CD1c-positive myeloid dendritic cell (primary cell): Measurements from ENCODE around the gene CELSR1.

Experiments used
- DNase-seq: peaks from one replicate; pipeline ENCODE4 v3.0.0-alpha.2; 2016; ENCODE audit errors: extremely low spot score

CELSR1 gene

GRCh38 chr22:46464296-46464695, 73.1 kb downstream of the CELSR1 start:
- no peak for DNase-seq

DNA sequence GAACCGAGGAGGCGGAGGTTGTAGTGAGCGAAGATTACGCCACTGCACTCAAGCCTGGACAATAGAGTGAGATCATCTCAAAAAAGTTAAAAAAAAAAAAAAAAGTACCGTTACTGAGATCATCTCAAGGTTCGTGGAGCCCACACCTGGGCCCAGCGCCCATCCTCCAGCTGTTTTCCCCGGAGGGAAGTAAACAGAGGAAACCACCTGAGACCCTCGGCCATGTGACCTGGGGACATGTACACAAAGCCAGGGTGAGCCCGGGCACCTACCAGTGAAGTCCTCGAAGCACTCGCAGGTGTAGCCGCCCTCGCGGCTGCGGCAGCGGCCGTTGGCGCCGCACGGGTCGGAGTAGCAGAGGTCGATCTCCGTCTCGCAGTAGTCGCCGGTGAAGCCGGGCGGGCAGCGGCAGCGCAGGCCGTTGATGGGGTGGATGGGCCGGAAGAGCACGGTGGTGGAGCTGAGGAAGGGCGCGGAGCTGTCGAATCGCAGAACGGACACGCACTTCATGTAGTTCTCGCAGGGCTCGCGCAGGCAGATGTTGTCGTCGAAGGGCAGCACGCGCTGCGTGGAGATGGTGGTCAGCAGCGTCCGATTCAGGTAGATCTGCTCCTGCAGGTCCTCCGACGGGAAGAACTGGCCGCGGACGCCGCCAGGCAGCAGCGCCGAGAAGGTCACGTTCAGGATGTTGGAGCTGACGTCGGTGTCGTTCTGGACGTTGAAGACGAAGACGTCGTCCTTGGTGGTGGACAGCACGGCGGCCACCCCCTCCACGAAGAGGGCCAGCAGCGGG, 73.8 kb downstream of the CELSR1 start:
- no peak for DNase-seq

DNA sequence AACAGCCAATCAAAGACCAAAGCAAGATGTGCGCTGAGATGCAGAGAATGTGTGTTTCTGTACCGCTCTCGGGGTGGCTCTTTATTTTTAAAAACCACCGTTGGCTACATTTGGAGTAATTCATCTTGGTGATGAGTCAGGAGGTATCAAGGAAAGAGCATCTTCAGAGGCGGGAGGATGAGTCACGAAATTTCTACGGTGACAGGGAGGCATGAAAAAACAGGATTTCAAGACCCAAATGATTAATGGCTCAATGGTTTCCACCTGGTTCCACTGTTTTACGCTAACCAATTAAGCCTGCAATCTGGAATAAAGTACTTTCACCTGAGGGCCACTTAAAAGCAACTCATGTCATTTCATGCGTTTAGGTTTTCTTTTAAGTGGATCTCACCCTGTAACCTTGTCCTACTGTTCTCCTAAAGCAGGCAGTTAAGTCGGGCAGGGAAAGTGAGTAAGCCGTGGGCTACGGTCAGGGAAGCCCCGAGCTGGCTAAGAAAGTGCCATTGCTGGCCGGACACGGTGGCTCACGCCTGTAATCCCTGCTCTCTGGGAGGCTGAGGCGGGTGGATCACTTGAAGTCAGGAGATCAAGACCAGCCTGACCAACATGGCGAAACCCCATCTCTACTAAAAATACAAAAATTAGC, 74.6 kb downstream of the CELSR1 start:
- DNase-seq: no peak

GRCh38 chr22:46461566-46462180, 75.7 kb downstream of the CELSR1 start:
- no peak for DNase-seq

DNA sequence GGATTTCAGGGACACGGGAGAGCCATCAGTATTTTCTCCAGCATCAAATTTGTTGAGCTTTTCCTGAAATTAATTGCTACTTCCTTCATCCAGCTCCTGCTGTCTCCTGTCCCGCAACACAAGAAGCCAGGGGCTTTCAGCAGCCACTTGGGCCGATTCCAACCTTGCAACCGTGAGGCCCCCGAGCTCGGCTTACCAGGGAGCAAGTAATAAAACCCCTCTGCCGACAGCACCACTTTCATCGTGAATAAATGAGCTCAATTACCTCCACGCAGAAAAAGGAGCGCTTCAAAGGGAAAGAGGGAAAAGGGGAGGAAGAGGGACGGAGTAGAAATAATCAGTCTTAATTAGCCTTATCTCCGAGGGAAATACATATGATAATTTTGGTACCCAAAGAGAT, 76.6 kb downstream of the CELSR1 start:
- DNase-seq: no peak

GRCh38 chr22:46459347-46460065, 77.9 kb downstream of the CELSR1 start:
- no peak for DNase-seq

- DNase-seq: no peak
Measured at GRCh38 chr22:46458525-46458924, 78.9 kb downstream of the CELSR1 start.

DNA sequence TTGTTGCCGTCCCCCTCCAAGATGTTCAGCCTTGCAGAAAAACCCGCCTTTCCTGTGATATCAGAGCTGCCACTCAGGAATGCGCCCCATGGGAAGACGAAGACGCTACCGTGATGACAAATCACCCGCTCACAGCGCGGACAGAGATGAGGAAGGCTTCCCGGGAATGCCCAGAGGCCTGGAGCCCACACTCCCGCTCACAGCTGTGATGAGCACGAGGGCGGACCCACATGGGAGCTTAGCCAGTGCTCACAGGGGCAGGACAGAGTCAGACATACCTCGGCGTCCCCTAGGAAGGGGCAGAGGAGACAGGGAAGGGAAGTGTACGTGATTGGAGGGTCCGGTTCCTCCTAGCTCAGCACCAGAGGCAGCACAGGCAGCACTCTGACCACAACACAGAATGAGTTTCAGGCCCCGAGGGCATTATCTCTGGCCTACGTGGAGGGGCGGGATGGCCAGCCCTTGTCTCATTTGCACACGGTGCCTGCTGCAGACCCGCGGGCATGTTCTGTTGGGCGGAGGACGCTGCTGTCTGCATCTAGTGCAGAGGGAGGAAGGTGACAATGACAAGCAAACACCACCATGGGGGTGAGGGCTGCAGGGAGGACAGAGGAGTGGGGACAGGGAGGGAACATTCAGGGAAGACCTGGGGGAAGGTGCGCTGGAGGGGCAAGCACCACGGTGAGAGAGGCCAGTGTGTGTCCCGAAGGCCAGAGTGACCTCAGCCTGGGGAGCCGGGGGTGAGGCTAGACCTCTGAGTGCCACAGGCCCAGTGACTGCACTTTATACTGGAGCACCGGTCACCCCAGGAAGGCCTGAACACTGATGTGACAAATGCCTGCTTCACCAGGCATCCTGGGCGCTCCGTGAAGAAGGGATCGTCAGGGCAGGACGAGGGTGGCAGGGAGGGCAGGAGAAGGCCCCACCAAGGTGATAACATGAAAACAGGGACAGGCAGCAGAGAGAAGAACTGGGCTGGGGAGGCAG, 79.6 kb downstream of the CELSR1 start:
- no peak for DNase-seq

DNA sequence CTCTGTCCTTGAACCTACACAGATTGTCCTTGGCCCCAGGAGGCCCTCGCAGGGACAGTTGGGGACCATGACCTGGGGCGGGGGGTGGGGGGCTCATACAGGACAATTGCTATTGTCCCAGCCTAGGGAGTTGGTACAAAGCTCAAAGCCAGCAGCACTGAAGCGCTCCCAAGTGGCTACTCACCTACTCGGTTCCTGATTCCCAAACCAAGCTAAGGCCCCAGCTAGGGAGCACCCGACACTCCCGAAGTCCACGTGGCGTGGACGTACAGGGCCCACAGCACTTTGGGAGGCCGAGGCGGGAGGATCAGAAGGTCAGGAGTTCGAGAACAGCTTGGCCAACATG, 80.6 kb downstream of the CELSR1 start:
- no peak for DNase-seq

DNA sequence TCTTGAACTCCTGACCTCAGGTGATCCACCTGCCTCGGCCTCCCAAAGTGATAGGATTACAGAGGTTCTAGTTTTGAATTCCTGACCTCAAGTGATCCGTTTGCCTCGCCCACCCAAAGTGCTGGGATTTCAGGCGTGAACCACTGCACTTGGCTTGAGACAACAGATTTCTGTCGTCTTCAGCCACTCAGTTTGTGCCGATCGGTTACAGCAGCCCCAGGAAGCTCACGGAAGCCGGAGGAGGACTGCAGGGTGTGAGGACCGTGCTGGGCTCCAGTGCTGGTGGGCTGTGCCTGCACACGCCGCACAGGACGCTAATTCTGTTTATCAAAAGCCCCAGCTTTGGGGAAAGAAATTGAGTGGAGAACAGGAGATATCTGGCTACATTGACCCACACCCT, 82.0 kb downstream of the CELSR1 start:
- DNase-seq: no peak

- no peak for DNase-seq
Measured at GRCh38 chr22:46454504-46455269, 82.7 kb downstream of the CELSR1 start.

GRCh38 chr22:46453829-46454503, 83.5 kb downstream of the CELSR1 start:
- no peak for DNase-seq

GRCh38 chr22:46453006-46453828, 84.2 kb downstream of the CELSR1 start:
- no peak for DNase-seq

DNA sequence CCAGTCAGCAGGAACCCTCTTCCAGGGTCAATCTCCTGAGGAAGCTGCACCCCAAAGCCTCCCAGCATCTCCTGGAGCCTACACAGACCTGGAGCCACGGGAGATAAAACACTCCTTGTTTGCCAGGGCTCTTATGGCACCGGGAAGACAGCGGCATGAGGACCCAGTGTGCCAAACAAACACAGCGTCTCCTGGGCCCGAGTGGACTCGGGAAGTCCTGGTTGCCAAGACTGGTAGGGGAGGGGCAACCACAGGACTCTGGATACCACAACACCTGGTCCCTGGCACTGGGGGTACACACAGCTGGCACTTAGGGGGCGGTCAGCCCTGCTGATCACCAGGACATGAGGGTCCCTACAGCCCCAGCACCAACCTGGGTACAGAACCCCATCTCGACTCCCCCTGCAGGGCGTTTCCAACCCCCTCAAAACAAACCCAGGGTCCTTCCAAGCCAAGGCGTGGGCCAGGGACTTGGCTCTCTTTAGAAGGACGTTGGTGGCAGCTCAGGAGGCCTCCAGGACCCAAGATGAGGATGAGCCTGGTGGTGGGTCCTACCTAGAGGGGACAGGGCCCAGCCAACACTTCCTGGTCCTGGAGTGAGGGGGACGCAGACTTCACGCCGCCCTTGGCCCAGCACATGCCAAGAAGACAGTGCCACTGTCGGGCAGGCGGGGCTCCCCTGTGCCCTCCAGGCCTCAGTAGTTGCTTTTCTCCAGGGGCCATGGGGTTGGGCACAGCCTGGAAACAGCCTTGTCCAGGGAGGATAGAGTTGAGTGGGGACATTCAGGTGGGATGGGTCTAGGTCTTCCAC, 85.0 kb downstream of the CELSR1 start:
- no peak for DNase-seq

- DNase-seq: no peak
Measured at GRCh38 chr22:46451741-46452140, 85.7 kb downstream of the CELSR1 start.

GRCh38 chr22:46450931-46451561, 86.4 kb downstream of the CELSR1 start:
- no peak for DNase-seq

DNA sequence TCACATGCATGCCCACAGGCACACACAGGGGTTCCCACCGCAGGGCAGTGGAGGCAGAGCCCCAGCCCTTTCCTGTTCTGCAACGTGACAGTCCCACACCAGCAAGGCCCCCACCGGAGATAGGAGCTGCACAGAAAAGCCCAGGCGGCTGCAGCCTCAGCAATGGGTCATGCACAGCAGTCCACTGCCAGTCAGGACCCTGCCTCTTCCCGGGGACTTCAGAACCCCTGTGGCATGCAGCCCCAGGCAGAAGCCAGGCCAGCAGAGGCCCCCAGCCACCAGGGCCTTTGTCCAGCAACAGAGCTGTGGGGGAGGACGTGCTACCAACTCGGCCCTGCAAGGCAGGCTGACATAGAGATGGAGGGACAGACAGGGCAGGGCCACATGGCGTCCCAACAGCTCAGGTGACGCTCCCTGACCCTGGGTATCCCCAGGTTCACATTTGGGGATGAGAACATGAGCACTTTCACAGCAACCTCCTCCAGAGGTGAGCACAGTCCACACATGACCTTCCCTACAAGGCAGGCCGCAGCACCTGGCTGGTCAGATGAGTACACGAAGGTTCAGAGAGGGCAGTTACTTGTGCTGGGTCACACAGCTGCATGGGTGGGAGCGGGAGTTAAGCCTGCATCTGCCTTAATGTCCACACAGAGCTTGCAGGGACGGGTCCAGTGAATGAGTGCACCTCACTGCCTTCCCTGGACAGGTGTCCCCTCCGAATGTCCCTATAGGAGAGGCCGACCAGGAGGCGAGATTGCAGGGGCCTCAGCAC, 87.3 kb downstream of the CELSR1 start:
- no peak for DNase-seq
